Measurements from ENCODE around the gene NOTCH1. TPM values are rescaled to one million over a fixed set of nuclear protein-coding genes. Genes with fewer than 3 reads are reported as not detected.

NOTCH1 gene
- polyA plus RNA-seq, 6 donors from 2014 or later, result 0.05 to 8.0 (median 2.4) TPM

DNA sequence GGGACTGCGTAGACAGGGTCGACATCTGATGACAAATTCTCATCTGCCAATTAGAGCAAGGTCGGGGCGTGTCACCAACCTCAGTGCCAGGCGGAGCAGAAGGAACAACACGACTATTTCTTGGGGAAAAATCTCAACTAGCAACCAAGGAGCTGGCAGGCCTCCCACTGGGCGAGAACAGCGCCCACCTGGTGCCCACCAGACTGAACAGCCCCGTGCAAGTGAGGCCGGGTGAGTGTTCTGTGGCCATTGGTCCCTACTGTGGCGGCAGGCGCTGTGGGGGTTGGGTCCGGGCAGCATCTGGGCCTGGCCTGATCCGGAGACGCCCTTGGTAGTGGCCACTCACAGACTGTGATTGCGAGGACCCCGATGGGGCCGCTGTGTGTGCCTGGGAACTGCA lies 11.5 kb downstream of the NOTCH1 start:
- Mint-ChIP-seq H3K9me3 (no peaks in the 10 kb centered on the region), H3K27me3 (peaks cover 0 to 5% (median 0%) of the 10 kb centered on the region in 3 donors), H3K36me3 (no peaks in the 10 kb centered on the region), H3K4me1 (peaks cover 42 to 65% (median 61%) of the 10 kb centered on the region in 3 donors), H3K27ac (no peak overlapping the region), H3K4me3 (peak overlapping the region; percentile 30 to 78 (median 54))
- no peak for DNase-seq
- ATAC-seq (ENCODE audit: low read depth in 2 of 2), result no peak

DNA sequence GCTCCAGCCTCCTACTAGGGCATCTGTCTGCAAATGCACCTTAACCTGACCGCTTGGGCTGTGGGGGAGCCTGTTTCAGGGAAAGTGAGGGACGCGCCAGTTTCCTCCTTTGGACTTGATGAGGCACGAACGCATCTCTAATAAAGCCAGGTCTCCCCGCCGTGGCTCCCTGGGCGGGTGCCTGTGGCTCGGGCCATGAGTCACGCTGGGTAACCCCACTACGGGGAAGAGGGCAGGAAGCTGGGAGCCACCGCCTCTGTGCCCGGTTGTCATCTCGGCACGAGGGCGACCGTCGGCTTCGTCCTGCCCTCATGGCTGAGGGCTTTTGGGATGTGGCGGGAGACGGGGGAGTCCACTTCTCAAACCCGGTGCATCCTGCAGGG lies 12.1 kb downstream of the NOTCH1 start:
- peaks cover 36 to 61% (median 55%) of the 10 kb centered on the region in 3 donors for H3K4me1 Mint-ChIP-seq
- no peaks in the 10 kb centered on the region for H3K36me3 Mint-ChIP-seq
- DNase-seq (peak; percentile 33), ATAC-seq (ENCODE audit: low read depth in 2 of 2) (peak; percentile 24 to 30)
- H3K4me3 Mint-ChIP-seq, result peak overlapping the region in 7 of 8 donors; percentile 37 to 89 (median 72)
- peak overlapping the region in 3 of 6 donors; percentile 24 to 70 (median 40) for H3K27ac Mint-ChIP-seq
- no peaks in the 10 kb centered on the region for H3K9me3 Mint-ChIP-seq
- H3K27me3 Mint-ChIP-seq, result peaks cover 0 to 5% (median 0%) of the 10 kb centered on the region in 3 donors

DNA sequence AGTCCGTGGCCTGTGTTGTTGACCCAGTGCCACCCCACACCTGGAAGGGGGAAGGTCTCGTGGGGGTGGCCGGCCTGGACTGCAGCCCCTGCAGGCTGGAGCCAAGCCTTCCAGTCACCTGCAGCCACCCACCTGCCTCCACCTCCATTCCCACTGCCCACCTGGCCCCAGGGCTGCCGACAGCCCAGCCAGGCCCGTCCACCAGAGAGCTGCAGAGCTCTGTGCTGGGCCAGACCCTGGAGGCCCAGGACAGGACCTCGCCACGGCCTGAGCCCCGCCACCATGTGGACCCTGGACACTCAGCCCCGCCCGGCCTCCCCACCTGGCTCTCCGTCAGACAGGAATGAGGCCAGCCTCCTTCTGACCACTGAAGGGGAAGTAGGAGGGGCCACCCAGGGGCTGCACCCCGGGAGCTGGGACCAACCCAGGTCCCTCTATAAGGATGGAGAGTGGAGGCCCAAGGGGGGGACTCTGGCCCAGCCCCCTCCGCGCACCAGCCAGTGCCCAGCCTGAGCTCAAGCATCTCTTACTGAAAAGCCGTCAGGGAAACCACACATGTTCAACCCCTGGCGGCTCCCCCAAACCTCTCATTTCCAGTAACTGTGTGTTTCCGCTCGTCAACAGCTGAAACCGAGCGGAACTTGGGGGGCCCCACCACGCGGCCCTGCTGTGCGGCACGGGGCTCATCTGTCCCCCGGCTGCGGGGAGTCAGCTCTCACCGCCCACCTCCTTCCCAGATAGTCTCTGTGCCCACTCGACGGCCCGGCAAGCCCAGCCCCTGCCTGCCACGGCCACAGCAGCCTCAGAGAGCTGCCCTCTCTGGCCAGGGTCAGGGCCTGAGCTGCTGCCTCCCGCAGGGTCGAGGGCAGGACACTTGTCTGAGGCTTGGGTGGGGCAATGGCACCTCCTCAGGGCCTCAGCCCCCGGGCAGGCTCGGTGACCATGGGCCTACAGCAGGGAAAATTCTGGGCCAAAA lies 12.8 kb downstream of the NOTCH1 start:
- no peaks in the 10 kb centered on the region for H3K9me3 Mint-ChIP-seq
- peak overlapping the region in 4 of 6 donors; percentile 24 to 40 (median 34) for H3K27ac Mint-ChIP-seq
- peak; percentile 50 to 66 for ATAC-seq (ENCODE audit: low read depth in 2 of 2)
- DNase-seq, result peak; percentile 60
- H3K36me3 Mint-ChIP-seq, result no peaks in the 10 kb centered on the region
- peak overlapping the region; percentile 37 to 89 (median 76) for H3K4me3 Mint-ChIP-seq
- H3K27me3 Mint-ChIP-seq, result peaks cover 0 to 5% (median 0%) of the 10 kb centered on the region in 3 donors
- H3K4me1 Mint-ChIP-seq, result peaks cover 35 to 55% (median 51%) of the 10 kb centered on the region in 3 donors

DNA sequence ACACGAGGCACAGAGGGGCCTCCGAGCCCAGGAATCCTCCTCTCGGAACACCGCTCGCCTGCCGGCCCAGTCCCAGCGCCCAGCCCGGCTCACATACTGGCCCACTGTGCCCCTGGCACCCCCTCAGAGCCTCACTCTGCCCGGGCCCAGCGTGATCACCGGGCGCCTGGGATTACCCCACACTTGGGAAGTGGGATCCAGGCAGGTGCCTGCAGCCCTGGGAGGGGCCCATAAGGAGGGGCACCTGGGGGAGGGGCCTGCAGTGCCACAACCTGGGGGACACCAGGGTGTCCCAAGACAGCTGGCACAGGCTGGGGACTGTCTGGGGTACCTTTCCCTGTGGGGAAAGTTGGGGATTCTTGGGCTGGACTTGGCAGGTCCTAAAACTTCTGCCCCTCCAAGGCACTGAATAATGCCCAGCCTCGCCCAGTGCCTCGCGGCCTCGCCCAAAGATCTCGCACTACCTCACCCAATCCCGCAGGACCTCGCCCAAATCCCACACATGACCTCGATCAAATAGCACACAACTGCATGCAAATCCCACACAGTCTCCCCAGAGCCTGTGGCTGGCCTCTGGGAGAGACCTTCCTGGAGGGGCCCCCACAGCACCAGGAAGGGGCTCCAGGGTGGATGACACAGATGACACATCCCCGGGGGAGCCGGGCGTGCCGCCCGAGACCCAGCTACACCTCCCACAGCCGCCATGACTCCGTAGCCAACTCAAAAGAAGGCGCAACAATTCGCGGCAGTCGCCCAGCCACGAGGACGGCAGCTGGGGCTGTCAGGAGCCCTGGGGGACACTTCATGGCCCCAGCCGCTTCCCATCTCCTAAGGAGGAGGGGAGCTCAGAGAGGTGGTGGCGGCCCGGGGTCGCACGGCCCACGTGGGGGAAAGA lies 13.7 kb downstream of the NOTCH1 start:
- Mint-ChIP-seq H3K9me3 (no peaks in the 10 kb centered on the region), H3K36me3 (no peaks in the 10 kb centered on the region), H3K4me1 (peaks cover 38 to 54% (median 49%) of the 10 kb centered on the region in 3 donors), H3K4me3 (peak overlapping the region in 7 of 8 donors; percentile 65 to 89 (median 78)), H3K27ac (peak overlapping the region in 3 of 6 donors; percentile 40 to 59 (median 51)), H3K27me3 (peaks cover 0 to 5% (median 0%) of the 10 kb centered on the region in 3 donors)
- ATAC-seq (ENCODE audit: low read depth in 2 of 2) (no peak), DNase-seq (no peak)

DNA sequence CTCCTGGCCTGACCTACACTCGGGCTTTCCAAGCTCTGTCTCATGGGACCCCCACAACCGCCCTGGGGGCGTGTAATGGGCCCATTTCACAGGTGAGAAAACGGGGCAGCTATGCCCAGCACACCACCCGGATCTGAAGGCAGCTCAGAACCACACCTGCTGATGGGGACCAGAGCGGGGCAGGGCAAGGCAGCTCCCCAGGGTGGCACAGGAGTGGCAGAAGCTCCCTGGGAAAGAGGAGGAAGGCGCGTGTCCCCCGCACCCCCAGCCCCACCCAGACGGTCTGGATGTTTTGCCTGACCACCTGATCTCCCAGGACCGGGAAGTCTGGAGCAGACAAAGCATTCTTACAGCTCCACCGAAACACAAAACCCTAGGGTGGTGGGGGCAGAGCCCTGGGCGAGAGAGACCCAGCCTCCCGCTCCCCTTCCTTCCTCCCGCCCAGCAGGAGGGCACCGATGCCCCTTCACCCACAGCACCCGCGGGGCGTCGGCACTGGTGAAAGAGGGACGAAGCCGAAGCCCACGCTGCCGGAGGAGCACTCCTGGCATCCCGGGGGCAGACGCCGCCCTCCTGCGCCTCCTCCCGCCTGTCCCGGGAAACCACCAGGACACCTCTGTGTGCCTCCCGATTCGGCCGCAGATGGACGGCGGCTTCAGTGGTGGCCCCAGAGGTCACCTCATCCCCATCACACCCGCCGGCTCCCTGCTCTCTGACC lies 14.5 kb downstream of the NOTCH1 start:
- H3K27ac Mint-ChIP-seq, result peak overlapping the region in 1 of 6 donors; percentile 62
- H3K4me1 Mint-ChIP-seq, result peaks cover 37 to 51% (median 46%) of the 10 kb centered on the region in 3 donors
- H3K27me3 Mint-ChIP-seq, result peaks cover 0 to 5% (median 0%) of the 10 kb centered on the region in 3 donors
- no peak for ATAC-seq (ENCODE audit: low read depth in 2 of 2)
- H3K36me3 Mint-ChIP-seq, result no peaks in the 10 kb centered on the region
- H3K9me3 Mint-ChIP-seq, result no peaks in the 10 kb centered on the region
- peak overlapping the region in 7 of 8 donors; percentile 29 to 78 (median 60) for H3K4me3 Mint-ChIP-seq
- no peak for DNase-seq

DNA sequence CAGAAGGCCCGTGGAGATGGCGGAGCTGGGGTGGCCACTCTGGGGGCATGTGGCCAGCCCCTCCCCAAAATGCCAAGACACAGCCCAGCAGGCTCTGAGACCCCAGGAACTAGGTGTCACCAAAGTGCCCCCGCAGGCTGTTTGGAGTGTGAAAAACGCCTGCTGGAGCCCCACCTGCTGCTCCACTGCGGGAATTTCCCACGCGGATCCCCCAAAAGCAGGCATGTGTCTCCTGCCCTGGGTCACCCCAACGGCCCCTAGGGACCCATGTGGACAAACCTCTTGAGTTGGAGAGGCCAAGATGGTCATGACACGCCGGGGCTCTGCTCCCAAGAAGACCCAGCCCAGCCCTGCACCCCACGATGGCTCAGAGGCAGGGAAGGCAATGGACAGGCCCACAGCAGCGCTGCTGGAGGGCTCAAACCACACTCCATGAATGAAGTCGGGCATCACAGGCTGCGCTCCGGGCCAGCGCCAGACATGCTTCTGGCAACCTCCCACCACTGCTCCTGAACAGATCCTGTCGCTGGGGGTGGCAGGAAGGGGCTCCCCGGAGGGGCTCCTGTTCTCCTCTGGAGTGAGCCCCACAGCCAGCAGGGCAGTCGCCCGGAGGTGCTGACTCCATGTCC lies 15.3 kb downstream of the NOTCH1 start:
- H3K9me3 Mint-ChIP-seq, result no peaks in the 10 kb centered on the region
- peaks cover 37 to 51% (median 44%) of the 10 kb centered on the region in 3 donors for H3K4me1 Mint-ChIP-seq
- peak overlapping the region in 2 of 6 donors; percentile 42 to 62 for H3K27ac Mint-ChIP-seq

DNA sequence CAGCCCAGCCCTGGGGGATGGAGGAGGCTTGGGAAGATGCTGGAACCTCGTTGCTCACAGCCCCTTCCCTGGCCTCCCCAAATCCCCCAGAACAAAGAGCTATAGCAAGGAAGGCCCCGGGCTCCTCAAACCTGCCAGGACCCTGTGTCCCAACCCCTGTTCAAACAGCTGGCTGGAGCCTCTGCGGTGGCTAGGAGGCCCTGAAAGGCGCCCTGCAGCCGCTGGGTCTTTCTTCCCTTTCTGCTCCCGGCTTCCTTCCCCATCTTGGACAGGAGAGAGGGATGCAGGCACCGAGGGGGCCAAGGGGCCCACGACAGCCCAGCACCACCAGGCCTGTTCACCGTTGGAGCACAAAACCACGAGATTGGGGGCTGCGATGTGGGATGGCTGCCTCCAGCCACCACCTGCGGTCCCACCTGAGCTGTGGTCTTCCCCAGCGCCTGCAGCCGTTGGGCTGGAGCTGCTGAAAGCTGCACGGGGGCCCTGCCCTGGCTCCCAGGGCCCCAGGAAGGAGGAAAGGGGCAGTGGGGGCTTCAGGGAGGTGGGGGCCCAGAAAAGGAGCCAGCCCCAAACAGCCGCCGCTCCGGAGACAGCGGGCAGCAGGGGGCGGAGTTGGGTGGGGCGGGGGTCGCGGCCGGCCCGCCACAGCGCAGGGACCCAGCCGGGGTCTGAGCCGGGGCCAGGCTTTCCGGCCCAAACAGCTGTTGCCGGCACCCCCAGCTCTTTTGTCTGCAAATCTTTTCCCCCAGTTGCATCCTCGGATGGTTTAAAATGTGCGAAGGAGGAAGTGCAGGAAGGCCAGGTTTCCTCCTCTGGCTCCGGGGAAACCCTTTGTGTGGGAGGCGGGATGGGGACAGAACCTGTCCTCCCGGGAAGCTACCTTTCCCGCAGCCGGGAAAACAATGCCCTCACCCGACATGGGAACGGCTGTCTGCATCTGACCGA lies 16.1 kb downstream of the NOTCH1 start:
- H3K9me3 Mint-ChIP-seq, result no peaks in the 10 kb centered on the region
- H3K27ac Mint-ChIP-seq, result peak overlapping the region in 4 of 6 donors; percentile 23 to 69 (median 51)
- no peak for DNase-seq
- peaks cover 0 to 5% (median 0%) of the 10 kb centered on the region in 3 donors for H3K27me3 Mint-ChIP-seq
- peak overlapping the region in 7 of 8 donors; percentile 15 to 78 (median 52) for H3K4me3 Mint-ChIP-seq
- H3K4me1 Mint-ChIP-seq, result peaks cover 37 to 51% (median 39%) of the 10 kb centered on the region in 3 donors
- H3K36me3 Mint-ChIP-seq, result no peaks in the 10 kb centered on the region
- no peak for ATAC-seq (ENCODE audit: low read depth in 2 of 2)

More for the DNA sequence above, 15.3 kb downstream of the NOTCH1 start:
- ATAC-seq (ENCODE audit: low read depth in 2 of 2) (no peak), DNase-seq (no peak)
- peak overlapping the region; percentile 29 to 78 (median 60) for H3K4me3 Mint-ChIP-seq
- H3K27me3 Mint-ChIP-seq, result peaks cover 0 to 5% (median 0%) of the 10 kb centered on the region in 3 donors
- no peaks in the 10 kb centered on the region for H3K36me3 Mint-ChIP-seq

DNA sequence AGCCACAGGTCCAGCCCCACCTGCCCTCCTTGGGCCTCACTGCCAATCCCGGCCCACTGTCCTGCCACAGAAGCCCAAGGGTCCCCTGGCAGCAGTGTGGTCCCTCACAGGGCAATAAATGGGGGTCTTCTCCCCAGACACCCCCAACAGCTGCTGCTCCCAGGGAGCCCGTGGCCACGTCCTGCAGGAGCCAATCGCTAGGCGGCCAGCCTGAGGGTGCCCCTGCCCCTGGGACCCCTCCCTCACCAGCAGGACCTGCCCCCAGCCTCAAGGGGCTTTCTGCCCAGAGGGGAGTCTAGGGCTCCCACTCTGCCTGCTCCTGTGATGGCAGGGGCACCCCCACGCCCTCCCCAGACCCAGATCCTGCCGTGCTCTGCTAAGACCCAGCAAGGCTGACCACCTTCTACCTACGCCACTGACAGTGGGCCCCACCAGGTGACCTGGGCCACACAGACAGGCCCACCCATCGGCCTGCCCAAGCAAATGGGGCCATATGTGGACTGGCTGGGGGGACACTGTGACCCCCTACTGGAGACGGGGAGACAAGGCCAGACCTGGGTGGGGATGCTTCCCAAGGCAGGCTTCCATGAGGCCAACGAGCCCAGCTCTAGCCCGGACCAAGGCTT lies 17.0 kb downstream of the NOTCH1 start:
- Mint-ChIP-seq H3K4me1 (peaks cover 31 to 43% (median 32%) of the 10 kb centered on the region in 3 donors), H3K36me3 (no peaks in the 10 kb centered on the region), H3K4me3 (peak overlapping the region in 1 of 8 donors; percentile 55), H3K9me3 (no peaks in the 10 kb centered on the region), H3K27me3 (peaks cover 0 to 5% (median 0%) of the 10 kb centered on the region in 3 donors), H3K27ac (peak overlapping the region in 1 of 6 donors; percentile 23)
- DNase-seq, result no peak
- ATAC-seq (ENCODE audit: low read depth in 2 of 2), result no peak

DNA sequence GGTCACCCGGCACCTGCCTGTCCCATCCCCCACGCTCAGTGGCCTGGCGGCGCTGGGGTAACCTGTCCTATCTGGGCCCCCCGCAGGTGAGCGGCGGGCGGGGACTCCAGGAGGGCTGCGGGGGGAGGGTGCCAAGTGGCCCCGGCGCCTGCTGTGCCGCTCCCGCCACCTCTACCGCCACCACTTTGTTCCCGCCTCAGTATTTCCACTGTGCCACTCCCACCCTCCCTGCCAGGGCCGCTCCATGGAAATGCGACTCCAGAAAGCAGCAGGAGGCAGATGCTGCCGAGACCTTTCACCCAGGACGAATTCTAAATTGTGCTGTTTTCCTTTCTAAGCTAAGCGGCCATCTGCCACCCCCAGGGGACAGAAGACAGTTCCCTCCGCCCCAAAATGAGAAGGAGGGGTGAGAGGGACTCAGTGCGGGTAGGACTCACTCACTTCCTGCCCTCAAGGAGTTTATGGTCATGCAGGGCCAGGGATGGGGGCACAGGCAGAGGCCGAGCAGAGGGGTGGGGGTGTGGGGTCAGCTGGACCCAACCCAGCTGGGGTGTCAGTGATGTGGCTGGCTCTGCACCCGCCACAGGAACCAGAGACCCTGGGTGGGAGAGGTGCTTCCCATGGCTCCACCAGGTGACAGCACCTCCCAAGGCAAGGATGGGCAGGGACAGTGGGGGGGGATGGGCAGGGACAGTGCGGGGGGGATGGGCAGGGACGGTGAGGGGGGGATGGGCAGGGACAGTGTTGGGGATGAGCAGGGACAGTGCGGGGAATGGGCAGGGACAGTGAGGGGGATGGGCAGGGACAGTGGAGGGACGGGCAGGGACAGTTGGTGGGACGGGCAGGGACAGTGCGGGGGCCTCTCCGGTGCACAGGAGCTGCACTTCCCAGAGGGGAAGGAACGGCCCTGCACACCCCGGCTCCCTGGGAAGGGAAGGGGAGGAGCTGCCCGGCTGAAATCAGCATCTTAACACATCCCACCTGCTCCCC lies 17.8 kb downstream of the NOTCH1 start:
- Mint-ChIP-seq H3K4me3 (peak overlapping the region in 1 of 8 donors; percentile 80), H3K27ac (peak overlapping the region in 2 of 6 donors; percentile 63 to 84), H3K4me1 (peaks cover 24 to 35% (median 26%) of the 10 kb centered on the region in 3 donors), H3K36me3 (no peaks in the 10 kb centered on the region), H3K9me3 (no peaks in the 10 kb centered on the region), H3K27me3 (peaks cover 0 to 5% (median 0%) of the 10 kb centered on the region in 3 donors)
- ATAC-seq (ENCODE audit: low read depth in 2 of 2) (no peak), DNase-seq (no peak)

DNA sequence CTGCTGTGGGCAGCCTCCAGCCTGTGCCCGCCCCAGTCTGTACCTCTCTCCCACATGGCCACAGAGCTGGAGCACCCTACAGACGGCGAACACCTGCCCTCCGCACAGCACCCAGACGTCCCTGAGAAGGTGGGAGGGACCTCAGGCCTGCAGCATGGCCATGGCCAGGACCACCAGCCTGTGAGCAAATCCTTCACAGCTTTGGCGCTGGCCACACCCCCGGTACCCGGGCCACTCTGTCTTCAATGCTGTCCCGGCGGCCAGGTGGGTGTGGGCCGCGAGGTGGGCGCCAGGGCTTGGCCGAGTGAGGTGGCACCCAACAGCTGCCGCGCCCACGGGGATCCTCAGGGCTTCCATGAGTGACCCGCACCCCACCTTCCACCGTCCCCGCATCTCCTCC lies 18.7 kb downstream of the NOTCH1 start:
- ATAC-seq (ENCODE audit: low read depth in 2 of 2), result no peak
- DNase-seq, result no peak
- Mint-ChIP-seq H3K27ac (no peak overlapping the region), H3K4me1 (peaks cover 17 to 26% (median 19%) of the 10 kb centered on the region in 3 donors), H3K9me3 (no peaks in the 10 kb centered on the region), H3K36me3 (no peaks in the 10 kb centered on the region), H3K27me3 (no peaks in the 10 kb centered on the region), H3K4me3 (no peak overlapping the region)

Data from naive B cell (primary cell).